Measurements from ENCODE around the gene SRA1. TPM values are rescaled to one million over a fixed set of nuclear protein-coding genes. Genes with fewer than 3 reads are reported as not detected.
A peak's percentile ranks its signal among the peaks of the same experiment; 100 is the strongest.

The SRA1 gene
- total RNA-seq, 1 donor = 28.2 TPM

DNA sequence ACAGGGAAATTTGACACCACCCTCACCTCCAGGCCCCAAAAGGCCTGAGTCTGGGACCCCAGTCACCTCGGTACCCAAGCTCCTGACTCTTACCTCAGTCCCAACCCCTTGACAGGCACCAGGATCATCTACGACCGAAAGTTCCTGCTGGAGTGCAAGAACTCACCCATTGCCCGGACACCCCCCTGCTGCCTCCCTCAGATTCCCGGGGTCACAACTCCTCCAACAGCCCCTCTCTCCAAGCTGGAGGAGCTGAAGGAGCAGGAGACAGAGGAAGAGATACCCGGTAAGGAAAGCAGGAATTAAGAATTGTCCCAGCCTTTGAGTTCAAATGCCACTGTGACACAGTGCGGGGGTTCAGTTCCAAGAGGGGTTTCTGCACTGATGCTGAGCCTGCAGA, 8.5 kb downstream of the SRA1 start:
- Histone ChIP-seq H3K27me3 (ENCODE audit: insufficient read depth, low read length) (no peaks in the 10 kb centered on the region), H3K4me3 (ENCODE audit: insufficient read depth, low read length) (no peak overlapping the region), H3K79me2 (ENCODE audit: insufficient read depth, low read length) (peaks cover 38% of the 10 kb centered on the region), H3K4me2 (ENCODE audit: insufficient read depth, low read length) (no peak overlapping the region), H3K36me3 (ENCODE audit: insufficient read depth, low read length) (peaks cover 46% of the 10 kb centered on the region), H3K9me3 (ENCODE audit: low read depth, low read length) (no peaks in the 10 kb centered on the region), H3K27ac (ENCODE audit: low read depth, low read length) (peak overlapping the region; percentile 85), H3K4me1 (ENCODE audit: insufficient read depth, low read length) (peaks cover 18% of the 10 kb centered on the region), H2AFZ (ENCODE audit: low read length) (no peak overlapping the region), H4K20me1 (ENCODE audit: insufficient read depth, low read length) (peaks cover 17% of the 10 kb centered on the region)
- DNase-seq (ENCODE audit: insufficient read length, low spot score, missing footprints) = peak; percentile 6
- TF ChIP-seq, protein P1, sequence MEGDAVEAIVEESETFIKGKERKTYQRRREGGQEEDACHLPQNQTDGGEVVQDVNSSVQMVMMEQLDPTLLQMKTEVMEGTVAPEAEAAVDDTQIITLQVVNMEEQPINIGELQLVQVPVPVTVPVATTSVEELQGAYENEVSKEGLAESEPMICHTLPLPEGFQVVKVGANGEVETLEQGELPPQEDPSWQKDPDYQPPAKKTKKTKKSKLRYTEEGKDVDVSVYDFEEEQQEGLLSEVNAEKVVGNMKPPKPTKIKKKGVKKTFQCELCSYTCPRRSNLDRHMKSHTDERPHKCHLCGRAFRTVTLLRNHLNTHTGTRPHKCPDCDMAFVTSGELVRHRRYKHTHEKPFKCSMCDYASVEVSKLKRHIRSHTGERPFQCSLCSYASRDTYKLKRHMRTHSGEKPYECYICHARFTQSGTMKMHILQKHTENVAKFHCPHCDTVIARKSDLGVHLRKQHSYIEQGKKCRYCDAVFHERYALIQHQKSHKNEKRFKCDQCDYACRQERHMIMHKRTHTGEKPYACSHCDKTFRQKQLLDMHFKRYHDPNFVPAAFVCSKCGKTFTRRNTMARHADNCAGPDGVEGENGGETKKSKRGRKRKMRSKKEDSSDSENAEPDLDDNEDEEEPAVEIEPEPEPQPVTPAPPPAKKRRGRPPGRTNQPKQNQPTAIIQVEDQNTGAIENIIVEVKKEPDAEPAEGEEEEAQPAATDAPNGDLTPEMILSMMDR (IDR thresholded peaks at IDR 0.05; ENCODE audit: extremely low read depth, low read depth, low read length) = no peak

DNA sequence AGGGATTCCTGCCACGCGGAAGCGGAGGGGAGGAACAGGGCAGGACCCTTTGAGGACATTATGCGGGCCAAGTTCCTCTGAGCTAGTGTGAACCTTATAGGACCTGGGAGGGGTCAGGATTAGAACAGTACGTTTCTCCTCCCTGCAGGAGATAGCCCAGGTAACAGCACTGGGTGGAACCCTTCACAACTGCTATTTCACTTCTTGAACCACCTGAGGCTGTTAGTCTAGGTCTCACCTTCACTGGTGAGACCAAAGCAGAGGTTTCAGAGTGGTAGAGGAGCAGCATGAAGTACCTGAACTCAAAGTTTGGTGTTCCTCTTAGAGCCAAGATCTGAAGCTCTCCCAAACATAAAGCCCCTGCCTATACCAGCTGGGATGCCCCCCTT, 9.0 kb downstream of the SRA1 start:
- H4K20me1 ChIP-seq (ENCODE audit: insufficient read depth, low read length) = peaks cover 12% of the 10 kb centered on the region
- H3K4me2 ChIP-seq (ENCODE audit: insufficient read depth, low read length) = peak overlapping the region; percentile 84
- H3K4me3 ChIP-seq (ENCODE audit: insufficient read depth, low read length) = peak overlapping the region; percentile 70
- DNase-seq (ENCODE audit: insufficient read length, low spot score, missing footprints) = peak; percentile 8
- H3K79me2 ChIP-seq (ENCODE audit: insufficient read depth, low read length) = peaks cover 33% of the 10 kb centered on the region
- H2AFZ ChIP-seq (ENCODE audit: low read length) = no peak overlapping the region
- no peaks in the 10 kb centered on the region for H3K27me3 ChIP-seq (ENCODE audit: insufficient read depth, low read length)
- H3K36me3 ChIP-seq (ENCODE audit: insufficient read depth, low read length) = peaks cover 46% of the 10 kb centered on the region
- peaks cover 13% of the 10 kb centered on the region for H3K4me1 ChIP-seq (ENCODE audit: insufficient read depth, low read length)
- TF ChIP-seq, protein P1 (IDR thresholded peaks at IDR 0.05; ENCODE audit: extremely low read depth, low read depth, low read length) = no peak
- no peaks in the 10 kb centered on the region for H3K9me3 ChIP-seq (ENCODE audit: low read depth, low read length)
- H3K27ac ChIP-seq (ENCODE audit: low read depth, low read length) = peak overlapping the region; percentile 85

DNA sequence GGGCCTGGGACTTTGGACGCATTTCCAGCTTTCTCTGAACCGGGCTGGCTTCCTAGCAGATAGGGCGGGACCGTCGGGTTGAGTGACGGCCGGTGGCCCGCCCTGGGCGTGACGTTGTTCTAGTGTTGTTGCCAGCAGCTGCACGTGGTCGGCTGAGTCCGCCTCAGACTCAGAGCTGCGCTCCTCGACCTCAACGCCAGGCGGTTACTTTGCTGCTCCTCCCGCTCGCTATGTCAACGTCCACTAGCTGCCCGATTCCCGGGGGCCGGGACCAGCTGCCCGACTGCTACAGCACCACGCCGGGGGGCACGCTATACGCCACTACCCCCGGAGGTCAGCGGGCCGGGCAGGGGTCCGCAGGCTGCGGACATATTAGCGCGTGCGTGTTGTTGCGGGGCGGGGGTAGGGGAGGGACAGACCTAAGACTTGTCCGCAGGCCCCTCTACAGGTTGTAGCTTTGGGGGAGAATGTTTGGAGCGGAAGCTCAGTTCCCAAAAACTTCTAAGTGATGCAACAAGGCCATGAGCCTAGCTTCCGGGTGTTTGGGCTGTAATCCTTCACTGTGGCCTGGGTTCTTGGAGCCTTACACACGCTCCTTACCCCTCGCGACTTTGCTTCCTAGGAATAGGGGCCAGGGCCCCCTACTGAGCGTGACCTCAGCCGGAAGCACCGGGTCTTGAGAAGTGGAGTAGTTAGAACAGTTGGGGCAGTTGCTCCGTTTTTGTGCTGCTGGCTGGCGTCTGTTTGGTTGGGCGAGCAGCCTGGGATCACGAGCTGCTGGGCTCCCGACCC, 9.6 kb downstream of the SRA1 start, which contains the start of gene EIF4EBP3:
Gene EIF4EBP3 (plus strand): TSS at position 155 of the 792 bp plus-strand sequence. CDS start 76 bp downstream, at position 231.
- DNase-seq (ENCODE audit: insufficient read length, low spot score, missing footprints) = peak; percentile 95
- H3K36me3 ChIP-seq (ENCODE audit: insufficient read depth, low read length) = peaks cover 45% of the 10 kb centered on the region
- no peaks in the 10 kb centered on the region for H3K27me3 ChIP-seq (ENCODE audit: insufficient read depth, low read length)
- TF ChIP-seq, protein P1 (IDR thresholded peaks at IDR 0.05; ENCODE audit: extremely low read depth, low read depth, low read length) = peak; percentile 52
- peaks cover 13% of the 10 kb centered on the region for H3K4me1 ChIP-seq (ENCODE audit: insufficient read depth, low read length)
- H3K4me3 ChIP-seq (ENCODE audit: insufficient read depth, low read length) = peak within 1 kb of the TSS; percentile 70
- H4K20me1 ChIP-seq (ENCODE audit: insufficient read depth, low read length) = peaks cover 12% of the 10 kb centered on the region
- peak within 1 kb of the TSS; percentile 85 for H3K27ac ChIP-seq (ENCODE audit: low read depth, low read length)
- H3K9me3 ChIP-seq (ENCODE audit: low read depth, low read length) = no peaks in the 10 kb centered on the region
- H3K79me2 ChIP-seq (ENCODE audit: insufficient read depth, low read length) = peaks cover 27% of the 10 kb centered on the region
- peak within 1 kb of the TSS; percentile 84 for H3K4me2 ChIP-seq (ENCODE audit: insufficient read depth, low read length)
- no peak within 1 kb of the TSS for H2AFZ ChIP-seq (ENCODE audit: low read length)

- Histone ChIP-seq H3K9me3 (ENCODE audit: low read depth, low read length) (no peaks in the 10 kb centered on the region), H3K4me1 (ENCODE audit: insufficient read depth, low read length) (peaks cover 13% of the 10 kb centered on the region), H2AFZ (ENCODE audit: low read length) (no peak overlapping the region), H3K36me3 (ENCODE audit: insufficient read depth, low read length) (peaks cover 44% of the 10 kb centered on the region), H3K27ac (ENCODE audit: low read depth, low read length) (peak overlapping the region; percentile 85), H3K4me2 (ENCODE audit: insufficient read depth, low read length) (peak overlapping the region; percentile 84), H3K27me3 (ENCODE audit: insufficient read depth, low read length) (no peaks in the 10 kb centered on the region), H3K4me3 (ENCODE audit: insufficient read depth, low read length) (peak overlapping the region; percentile 70), H4K20me1 (ENCODE audit: insufficient read depth, low read length) (peaks cover 11% of the 10 kb centered on the region), H3K79me2 (ENCODE audit: insufficient read depth, low read length) (peaks cover 22% of the 10 kb centered on the region)
- TF ChIP-seq, protein P1 (IDR thresholded peaks at IDR 0.05; ENCODE audit: extremely low read depth, low read depth, low read length) = no peak
- peak; percentile 68 for DNase-seq (ENCODE audit: insufficient read length, low spot score, missing footprints)
These were observed 10.3 kb downstream of the SRA1 start for GRCh38 chr5:140546851-140547507.

Measured in osteoblast (primary cell).